SH-SY5Y (cell line): ENCODE data around the gene MTARC2.

ENCODE experiments used
- GATA2 ChIP-seq: IDR thresholded peaks from 2 replicates; pipeline ENCODE4 v1.6.1; 2011; ENCODE audit warnings: mild to moderate bottlenecking, low read depth, low read length
- GATA3 ChIP-seq: IDR thresholded peaks from 2 replicates; pipeline ENCODE4 v1.6.1; 2011; ENCODE audit warnings: low read depth, mild to moderate bottlenecking, low read length, moderate library complexity

GRCh38 chr1:220815409-220815808 is 67.3 kb downstream of the MTARC2 start:
- TF ChIP-seq GATA2 (no peak), GATA3 (no peak)
